Heart left ventricle (tissue), 13 donors: ENCODE results near the gene SULT2B1.

Experiments
- POLR2A ChIP-seq, 2 donors: fragments of 450-650 bp; IDR thresholded peaks; one replicate each; pipeline ENCODE4 v1.6.1; 2017; ENCODE audit warnings: antibody characterized with exemption in 2 of 2, mild to moderate bottlenecking in 2 of 2, moderate library complexity in 2 of 2
- TF ChIP-seq, protein P1 (sequence below), 12 donors: fragments of 200-600 bp; sonication (generic) in 4 of 12; IDR thresholded peaks; one replicate each; pipeline versions ENCODE4 v1.5.0 to v1.8.0; 2018 to 2022; ENCODE audit warnings: antibody characterized with exemption in 12 of 12, mild to moderate bottlenecking in 5 of 12
- donor health status: ischemic (EF 13 %, LVEDD 7.1; RV severe dilation, severe dysfunction).
- donor health status: DM: no; HTN: yes; CAD: no.
- donor health status: DM: no; HTN: no; CAD: no.
- donor health status: ischemic (EF 25% LVEDD 6.9; RV normal size, moderate dysfunction).
- donor health status: ischemic (EF 25% LVEDD 5.7; RV mildly dilated, moderate dysfunction).
- donor health status: ischemic (EF 35%, LVEDD 5.7; RV mildly dilated, moderate dysfunction).
- donor health status: nonischemic (EF 11% LVEDD 7.7; RV severe dilation, severe dysfunction).
- donor health status: DM: yes; HTN: yes; CAD: no.
- donor health status: PGD.
- donor health status: ischemic (EF 29% LVEDD 5.4; RV normal size, mild dysfunction).
- donor health status: nonischemic (EF 23%, LVEDD 6.1; RV moderate dilation, normal function).

DNA sequence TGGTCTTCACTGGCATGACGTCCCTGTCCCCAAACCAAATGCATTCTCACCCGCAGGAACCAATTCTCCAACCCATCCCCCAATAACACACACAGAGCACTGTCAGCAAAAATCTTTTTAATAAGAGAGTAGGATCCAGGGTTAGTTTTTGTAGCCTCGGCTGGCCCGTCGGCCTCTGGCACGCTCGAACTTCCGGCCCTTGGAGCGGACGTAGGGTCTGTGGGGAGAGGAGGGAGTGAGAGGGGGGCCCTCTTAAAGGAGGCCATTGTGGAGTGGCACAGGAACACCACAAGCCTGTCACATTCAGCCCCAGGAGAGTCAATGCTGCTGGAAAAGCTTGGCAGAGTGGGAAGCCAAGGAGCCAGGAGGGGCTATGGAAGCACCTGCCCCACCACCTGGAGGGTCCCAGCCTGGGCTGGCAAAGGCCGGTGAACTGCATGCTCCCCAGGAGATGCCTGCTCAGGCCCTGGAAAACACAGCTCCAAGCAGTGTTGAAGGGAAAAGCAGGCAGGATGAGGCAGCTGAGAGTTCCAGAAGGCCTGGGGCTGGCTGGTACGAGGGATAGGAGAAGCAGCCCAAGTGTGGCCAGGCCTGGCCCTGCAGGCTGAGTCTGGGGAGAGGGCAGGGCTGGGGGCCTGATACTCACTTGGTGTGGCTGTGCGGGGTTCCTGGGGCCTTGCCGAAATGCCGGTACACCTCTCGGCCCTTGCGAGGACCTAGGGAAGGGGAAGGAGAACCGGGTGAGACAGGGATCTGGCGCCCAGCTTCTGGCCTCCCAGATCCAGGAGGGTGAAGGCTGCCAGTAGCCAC is 63.5 kb downstream of the SULT2B1 start:
- TF ChIP-seq, protein P1, sequence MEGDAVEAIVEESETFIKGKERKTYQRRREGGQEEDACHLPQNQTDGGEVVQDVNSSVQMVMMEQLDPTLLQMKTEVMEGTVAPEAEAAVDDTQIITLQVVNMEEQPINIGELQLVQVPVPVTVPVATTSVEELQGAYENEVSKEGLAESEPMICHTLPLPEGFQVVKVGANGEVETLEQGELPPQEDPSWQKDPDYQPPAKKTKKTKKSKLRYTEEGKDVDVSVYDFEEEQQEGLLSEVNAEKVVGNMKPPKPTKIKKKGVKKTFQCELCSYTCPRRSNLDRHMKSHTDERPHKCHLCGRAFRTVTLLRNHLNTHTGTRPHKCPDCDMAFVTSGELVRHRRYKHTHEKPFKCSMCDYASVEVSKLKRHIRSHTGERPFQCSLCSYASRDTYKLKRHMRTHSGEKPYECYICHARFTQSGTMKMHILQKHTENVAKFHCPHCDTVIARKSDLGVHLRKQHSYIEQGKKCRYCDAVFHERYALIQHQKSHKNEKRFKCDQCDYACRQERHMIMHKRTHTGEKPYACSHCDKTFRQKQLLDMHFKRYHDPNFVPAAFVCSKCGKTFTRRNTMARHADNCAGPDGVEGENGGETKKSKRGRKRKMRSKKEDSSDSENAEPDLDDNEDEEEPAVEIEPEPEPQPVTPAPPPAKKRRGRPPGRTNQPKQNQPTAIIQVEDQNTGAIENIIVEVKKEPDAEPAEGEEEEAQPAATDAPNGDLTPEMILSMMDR (IDR thresholded peaks at IDR 0.05) = no peak
- no peak for TF ChIP-seq POLR2A (IDR thresholded peaks at IDR 0.05)
